HS-27A (cell line): ENCODE results near the gene MMP17.

Experiments
- DNase-seq: peaks from one replicate; pipeline ENCODE4 v3.0.0-alpha.2; 2012; ENCODE audit warnings: low read depth, missing footprints

Gene MMP17

GRCh38 chr12:131827961-131828534 is at the start of gene MMP17:
TSS of gene MMP17 (plus strand) at chr12:131828393. CDS start at chr12:131828495, 102 bp downstream.
- DNase-seq = no peak

DNA sequence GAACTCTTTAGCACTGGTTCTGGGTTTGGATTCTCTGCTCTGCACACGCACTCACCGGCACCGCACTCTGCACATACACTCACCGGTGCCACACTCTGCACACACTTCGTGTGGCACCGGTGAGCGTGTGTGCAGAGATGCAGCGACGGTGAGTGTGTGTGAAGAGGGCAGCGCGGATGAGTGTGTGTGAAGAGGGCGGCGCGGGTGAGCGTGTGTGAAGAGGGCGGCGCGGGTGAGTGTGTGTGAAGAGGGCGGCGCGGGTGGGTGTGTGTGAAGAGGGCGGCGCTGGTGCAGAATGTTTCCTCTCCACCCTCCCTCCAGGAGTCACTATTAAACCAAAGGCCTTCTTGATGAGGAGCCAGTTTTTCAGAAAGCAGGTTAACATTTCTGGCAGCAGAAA is 49.2 kb upstream of the MMP17 start:
- DNase-seq = no peak

DNA sequence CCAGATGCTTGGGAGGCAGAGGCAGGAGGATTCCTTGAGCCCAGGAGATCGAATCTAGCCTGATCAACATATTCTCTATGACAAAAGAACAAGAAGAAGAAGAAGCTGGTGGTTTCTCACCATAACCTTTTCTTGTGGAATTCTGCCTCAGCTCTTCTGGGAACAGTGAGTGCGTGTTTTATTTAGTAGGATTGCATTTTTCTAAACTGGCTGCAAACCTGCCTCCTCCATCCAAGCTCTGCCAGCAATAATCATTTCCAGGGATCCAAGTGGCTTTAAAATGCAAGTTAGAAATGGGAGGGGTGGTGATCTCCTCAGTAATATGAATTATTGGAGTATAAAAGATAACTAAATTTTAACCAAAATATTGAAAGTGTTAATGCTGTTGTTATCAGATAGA is 46.1 kb upstream of the MMP17 start:
- no peak for DNase-seq

GRCh38 chr12:131783915-131784541 is 44.2 kb upstream of the MMP17 start:
- DNase-seq = peak; percentile 83

- DNase-seq = no peak
Measured at GRCh38 chr12:131784909-131785762, 43.1 kb upstream of the MMP17 start.

DNA sequence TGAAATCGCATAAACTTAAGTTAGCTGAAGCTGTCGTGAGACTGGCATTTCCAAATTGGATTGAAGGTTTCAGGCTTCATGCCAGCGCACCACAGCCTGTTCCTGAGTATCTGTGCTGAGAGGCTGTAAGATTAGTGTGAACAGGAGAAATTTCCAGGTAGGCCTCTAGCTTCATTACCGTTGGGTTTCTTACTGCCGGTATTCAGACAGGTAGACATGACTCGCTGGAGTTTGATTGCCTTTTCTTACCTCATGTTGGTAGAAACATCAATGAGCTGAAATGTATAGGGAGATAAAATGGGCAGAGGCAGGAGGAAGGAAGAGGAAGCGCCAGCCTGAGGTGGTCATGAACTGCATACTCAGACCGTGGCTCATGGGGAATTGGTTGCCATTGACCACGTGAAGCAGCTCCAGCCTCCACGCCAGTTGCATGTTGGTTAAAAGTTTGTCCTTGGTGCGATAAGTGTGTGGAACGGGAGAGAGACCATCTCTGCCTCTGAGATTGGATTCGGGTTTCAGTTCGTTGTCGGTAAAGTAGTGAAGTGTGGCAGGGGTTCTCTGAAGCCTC is 42.3 kb upstream of the MMP17 start:
- DNase-seq = no peak

DNA sequence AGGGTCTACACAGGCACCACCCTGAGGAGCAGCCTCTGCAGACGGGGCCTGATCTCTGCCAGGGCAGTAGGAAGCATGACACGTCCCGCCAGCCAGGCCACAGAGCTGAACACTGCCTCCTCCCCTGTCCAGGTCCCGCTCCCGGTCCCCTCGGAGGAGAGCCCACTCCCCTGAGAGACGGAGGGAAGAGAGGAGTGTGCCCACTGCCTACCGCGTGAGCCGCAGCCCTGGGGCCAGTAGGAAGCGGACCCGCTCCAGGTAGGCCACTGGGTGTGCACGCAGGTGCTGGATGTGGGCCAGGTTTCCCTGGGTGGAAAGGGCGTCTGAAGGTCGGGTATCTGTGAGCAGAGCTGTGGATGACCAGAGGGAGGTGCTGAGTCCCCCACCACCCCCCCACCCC is 41.9 kb upstream of the MMP17 start:
- DNase-seq = no peak

GRCh38 chr12:131787143-131787660 is 41.0 kb upstream of the MMP17 start:
- no peak for DNase-seq

- DNase-seq = no peak
Measured at GRCh38 chr12:131788070-131788469, 40.1 kb upstream of the MMP17 start.

DNA sequence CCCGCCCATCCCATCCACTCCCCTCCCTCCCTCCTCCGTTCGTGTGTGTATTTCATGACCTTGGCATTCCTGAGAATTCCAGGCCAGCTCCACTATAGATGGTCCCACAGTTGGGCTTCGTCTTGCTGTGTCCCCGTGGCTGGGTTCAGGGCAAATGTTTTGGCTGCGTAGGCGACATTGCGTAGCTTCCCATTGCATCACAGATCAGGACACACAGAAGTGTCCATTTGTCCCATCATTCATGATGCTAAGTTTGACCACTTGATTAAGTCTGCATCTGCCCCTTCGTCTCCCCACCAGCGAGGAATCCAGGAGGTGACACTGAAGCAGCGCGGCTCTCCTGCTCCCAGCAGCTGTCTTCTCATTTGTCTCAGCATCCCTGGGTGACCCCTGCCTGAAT is 38.6 kb upstream of the MMP17 start:
- no peak for DNase-seq

DNA sequence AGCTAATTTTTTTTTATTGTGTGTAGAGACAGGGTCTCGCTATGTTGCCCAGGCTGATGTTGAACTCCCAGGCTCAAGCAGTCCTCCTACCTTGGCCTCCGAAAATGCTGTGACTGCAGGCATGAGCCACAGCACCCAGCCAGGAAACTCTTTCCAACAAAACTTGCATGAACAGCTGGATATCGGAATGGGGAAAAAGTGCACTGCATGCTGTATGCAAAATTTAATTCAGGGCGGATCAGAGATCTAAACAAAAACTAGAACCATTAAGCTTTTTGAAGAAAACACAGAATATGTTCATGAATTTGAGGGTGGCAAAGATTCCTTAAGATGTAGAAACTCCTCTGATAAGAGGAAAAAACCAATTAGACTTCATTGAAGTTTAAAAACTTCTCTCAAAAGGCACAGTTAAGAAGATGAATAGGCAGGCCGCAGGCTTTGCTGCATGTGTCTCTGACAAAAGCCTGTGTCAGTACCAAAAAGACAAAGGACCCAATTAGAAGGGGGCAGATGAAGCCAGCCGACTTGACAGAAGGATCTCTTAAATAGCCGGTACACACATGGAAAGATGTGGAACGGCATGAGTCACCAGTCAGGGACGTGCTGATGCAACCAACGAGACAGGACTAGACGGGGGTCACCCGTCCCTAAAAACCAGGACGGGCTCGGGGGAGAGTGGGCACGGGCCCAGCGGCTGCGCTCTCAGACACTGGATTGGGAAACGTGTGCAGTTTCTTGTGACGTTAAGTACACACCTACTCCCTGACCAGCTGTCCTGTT is 34.8 kb upstream of the MMP17 start:
- no peak for DNase-seq

GRCh38 chr12:131794061-131794460 is 34.1 kb upstream of the MMP17 start:
- DNase-seq = no peak

DNA sequence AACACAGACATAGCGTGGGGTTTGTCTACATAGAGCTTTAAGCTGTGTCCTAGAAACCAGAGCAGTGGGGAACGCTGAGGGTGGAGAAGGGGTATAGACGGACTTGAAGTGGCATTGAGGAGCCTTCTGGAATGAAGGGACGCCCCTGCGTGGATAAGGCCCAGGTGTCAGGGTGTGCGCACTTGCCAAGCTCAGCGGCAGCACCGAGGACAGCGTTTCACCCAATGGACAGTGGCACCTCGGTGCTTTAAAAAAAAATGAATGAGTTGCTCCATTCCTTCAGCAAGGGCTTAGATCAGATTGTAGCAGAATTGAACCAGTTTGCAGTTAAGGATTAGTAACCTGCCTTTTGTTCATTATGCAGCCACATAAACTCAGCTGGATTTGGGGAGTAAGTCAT is 33.6 kb upstream of the MMP17 start:
- DNase-seq = no peak

DNA sequence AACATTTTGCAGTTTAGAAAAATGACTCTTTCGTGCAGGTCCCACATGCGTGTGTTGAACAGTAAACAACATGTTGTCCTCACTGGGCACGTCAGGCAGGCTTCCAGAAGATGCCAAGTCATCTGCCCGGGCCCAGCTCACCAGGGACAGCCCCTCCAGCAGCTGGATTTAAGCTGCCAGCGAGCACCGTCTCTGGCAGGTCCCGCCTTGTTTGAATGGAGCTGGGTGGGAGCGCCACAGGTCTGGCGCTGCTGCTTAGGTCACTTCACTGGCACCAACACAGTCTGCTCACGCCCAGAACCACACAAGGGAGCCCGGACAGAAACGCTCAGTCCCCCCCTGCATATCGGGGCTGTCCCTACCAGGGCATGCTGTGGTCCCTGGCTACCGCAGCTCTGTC is 33.1 kb upstream of the MMP17 start:
- no peak for DNase-seq

DNA sequence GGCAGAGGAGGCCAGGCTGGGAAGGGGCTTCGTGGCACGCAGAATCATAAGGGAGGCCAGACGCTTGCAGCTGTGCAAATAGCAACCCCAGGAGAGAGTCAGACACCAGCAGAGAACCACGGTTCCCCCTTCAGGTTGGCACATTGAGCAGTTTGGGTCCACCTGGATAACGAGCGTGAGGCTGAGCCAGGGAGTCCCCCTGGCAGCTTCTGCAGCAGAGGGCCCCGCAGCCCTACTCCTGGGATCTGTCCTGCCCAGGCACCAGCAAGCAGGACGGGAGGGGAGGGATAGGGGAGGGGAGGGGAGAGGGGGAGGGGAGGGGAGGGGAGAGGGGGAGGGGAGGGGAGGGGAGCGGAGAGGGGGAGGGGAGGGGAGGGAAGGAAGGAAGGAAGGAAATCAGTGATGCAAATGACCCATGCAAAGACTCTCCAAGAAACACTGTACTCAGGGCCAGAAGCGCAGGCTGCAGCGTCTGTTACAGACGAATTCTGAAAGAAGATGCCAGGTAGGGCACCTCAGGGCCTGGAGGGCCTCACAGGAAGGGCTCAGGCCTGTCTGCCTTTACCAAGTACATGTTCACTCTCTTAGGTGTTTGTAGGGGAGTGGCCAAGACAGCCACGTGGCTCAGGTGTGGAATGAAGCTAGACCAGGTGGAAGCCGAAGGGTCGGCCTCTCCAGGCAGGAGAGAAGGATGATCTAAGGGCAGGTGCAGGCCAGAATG is 32.3 kb upstream of the MMP17 start:
- DNase-seq = no peak

DNA sequence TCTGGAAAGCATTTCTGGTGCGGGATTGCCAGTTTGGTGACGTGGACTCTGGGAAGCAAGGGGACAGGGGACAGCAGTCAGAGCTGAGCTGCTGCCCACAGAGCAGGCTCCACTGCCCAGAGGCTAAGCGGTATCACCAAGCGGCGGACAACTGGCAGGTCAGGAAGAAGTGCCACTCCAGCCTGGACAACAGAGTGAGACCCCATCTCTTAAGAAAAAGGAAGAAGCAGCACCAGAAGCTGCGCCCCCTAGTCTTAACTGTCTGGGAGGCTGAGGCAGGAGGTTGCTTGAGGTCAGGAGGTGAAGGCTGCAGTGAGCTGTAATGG is 31.8 kb upstream of the MMP17 start:
- DNase-seq = no peak

DNA sequence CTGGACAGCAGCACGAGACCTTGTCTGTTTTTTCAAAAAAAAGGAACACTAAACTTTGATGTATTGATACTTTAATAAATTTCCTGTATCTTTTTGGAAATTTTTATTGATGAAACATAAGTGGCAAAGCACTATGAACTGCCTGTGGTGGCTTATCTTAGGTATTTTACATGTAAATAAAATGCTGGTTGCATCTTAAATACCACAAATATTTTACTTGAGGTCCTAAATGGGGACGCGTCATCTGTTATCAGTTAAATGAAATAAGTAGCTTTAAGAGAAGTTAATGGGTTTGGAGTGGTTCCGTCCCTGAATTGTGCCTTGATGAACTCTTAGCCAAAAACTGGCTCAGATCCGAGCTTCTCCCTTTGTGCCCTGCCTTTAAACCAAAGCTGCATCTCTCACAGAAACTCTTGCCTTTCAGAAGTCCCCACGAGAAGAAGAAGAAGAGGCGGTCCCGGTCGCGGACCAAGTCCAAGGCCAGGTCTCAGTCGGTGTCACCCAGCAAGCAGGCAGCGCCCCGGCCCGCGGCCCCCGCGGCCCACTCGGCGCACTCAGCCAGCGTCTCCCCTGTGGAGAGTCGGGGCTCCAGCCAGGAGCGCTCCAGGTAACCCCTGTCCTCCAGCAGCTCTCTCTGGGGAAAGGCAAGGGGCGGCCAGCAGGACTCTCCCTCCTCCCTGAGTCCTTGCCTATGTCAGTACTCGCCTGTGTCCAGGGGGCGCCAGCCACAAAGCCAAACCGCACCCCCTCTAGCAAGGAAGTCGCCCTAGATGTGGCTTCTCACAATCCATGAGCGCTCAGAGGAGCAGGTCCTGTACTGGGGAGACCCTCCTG is 31.2 kb upstream of the MMP17 start:
- DNase-seq = no peak

- no peak for DNase-seq
Measured at GRCh38 chr12:131797588-131797934, 30.6 kb upstream of the MMP17 start.

- DNase-seq = no peak
Measured at GRCh38 chr12:131799195-131799594, 29.0 kb upstream of the MMP17 start.

DNA sequence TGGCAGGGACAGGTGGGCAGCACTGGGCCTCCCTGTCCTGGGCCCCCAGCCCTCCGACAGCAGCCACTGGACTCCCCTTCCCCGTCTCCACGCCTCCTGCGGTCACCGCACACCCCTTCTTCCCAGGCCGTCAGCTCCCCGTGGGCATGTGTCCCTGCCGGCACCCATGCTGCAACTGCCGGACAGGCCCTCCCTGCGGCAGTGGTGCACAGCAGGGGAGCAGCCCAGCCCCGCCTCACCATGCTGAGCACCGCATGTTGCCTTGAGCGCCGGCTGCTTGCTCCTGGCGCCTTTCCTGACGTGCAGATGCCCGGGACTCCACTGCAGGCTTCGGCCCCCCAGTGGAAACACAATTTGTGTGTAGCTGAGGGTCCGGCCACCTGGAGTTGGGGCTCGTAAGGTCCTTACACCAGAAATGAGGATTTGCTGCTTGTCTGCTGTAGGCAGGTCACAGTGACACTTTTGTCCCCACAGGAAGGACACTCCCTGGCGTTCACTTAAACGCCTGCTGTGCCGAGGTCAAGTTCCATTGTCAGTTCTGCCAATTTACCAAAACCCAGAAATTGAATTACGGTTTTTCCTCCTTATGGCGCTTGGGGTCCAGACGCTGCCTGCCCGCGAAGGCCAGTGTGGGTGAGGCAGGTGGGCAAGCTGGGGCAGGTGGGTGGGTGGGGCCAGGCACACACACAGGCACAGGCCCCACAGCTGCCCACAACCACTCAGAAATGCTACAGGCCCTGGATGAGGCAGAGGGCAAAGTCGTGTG is 28.2 kb upstream of the MMP17 start:
- DNase-seq = no peak
